NT2/D1 (cell line): ENCODE measurements around the gene TEX22.

Experiments used
- DNase-seq: peaks from one replicate; pipeline ENCODE4 v3.0.0-alpha.2; 2011; ENCODE audit warnings: low read depth, low spot score
- H3K27me3 ChIP-seq: 2 replicates; pipeline ENCODE4 v1.6.0; 2011; ENCODE audit warnings: mild to moderate bottlenecking; ENCODE audit not compliant: insufficient read length, insufficient read depth
- H3K36me3 ChIP-seq: 2 replicates; pipeline ENCODE4 v1.6.1; 2011; ENCODE audit warnings: mild to moderate bottlenecking, low read length, mixed read lengths; ENCODE audit not compliant: insufficient read depth, insufficient read length
- H3K4me1 ChIP-seq: 2 replicates; pipeline ENCODE4 v1.5.1; 2011; ENCODE audit not compliant: insufficient read depth, insufficient read length
- H3K4me3 ChIP-seq: 2 replicates; pipeline ENCODE4 v1.5.1; 2011; ENCODE audit warnings: low read depth; ENCODE audit not compliant: insufficient read length
- H3K9ac ChIP-seq: 2 replicates; pipeline ENCODE4 v1.6.0; 2011; ENCODE audit warnings: low read depth; ENCODE audit not compliant: insufficient read length
- H3K9me3 ChIP-seq: 2 replicates; pipeline ENCODE4 v1.5.1; 2011; ENCODE audit warnings: mild to moderate bottlenecking, low read length; ENCODE audit not compliant: insufficient read depth
- SUZ12 ChIP-seq: IDR thresholded peaks from 2 replicates; pipeline ENCODE4 v1.6.1; 2011; ENCODE audit not compliant: insufficient read length, insufficient read depth; ENCODE audit errors: extremely low read depth
- YY1 ChIP-seq: IDR thresholded peaks from 2 replicates; pipeline ENCODE4 v1.6.1; 2011; ENCODE audit not compliant: insufficient read length, insufficient read depth
- ZNF274 ChIP-seq: IDR thresholded peaks from 2 replicates; pipeline ENCODE4 v1.6.1; 2011; ENCODE audit warnings: mild to moderate bottlenecking, low read depth, low read length

The TEX22 gene

GRCh38 chr14:105426416-105427130 is 28.2 kb downstream of the TEX22 start:
- no peak for DNase-seq
- TF ChIP-seq SUZ12: no peak
- TF ChIP-seq YY1: no peak
- no peak for TF ChIP-seq ZNF274
- no peak overlapping the region for H3K9ac ChIP-seq

DNA sequence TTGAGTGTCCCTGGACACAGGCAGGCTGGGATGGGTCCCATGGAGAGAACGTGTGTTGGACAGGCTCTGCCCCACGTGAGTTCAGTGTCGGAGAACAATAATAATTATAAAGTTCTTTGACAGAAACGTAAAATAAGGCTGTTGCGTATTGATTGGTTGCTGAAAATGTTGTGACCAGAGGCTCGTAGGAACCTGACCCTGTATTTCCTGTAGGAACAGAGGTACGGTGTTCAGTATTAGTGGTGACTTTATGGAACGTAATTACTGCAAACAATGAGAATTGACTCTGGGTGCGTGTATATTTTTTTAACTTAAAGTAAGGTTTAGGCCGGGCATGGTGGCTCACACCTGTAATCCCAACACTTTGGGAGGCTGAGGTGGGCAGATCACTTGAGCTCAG is 29.1 kb downstream of the TEX22 start:
- no peak for DNase-seq
- peaks cover 54% of the 10 kb centered on the region for H3K36me3 ChIP-seq
- H3K4me3 ChIP-seq: no peak overlapping the region
- H3K4me1 ChIP-seq: peaks cover 3% of the 10 kb centered on the region
- H3K27me3 ChIP-seq: no peaks in the 10 kb centered on the region
- H3K9me3 ChIP-seq: no peaks in the 10 kb centered on the region
- no peak overlapping the region for H3K9ac ChIP-seq
- no peak for TF ChIP-seq SUZ12
- no peak for TF ChIP-seq YY1
- no peak for TF ChIP-seq ZNF274

More at GRCh38 chr14:105426416-105427130, 28.2 kb downstream of the TEX22 start:
- no peak overlapping the region for H3K4me3 ChIP-seq
- H3K36me3 ChIP-seq: peaks cover 63% of the 10 kb centered on the region
- H3K27me3 ChIP-seq: no peaks in the 10 kb centered on the region
- H3K4me1 ChIP-seq: peaks cover 10% of the 10 kb centered on the region
- no peaks in the 10 kb centered on the region for H3K9me3 ChIP-seq

- no peaks in the 10 kb centered on the region for H3K9me3 ChIP-seq
- TF ChIP-seq SUZ12 (no peak), ZNF274 (no peak), YY1 (no peak)
- no peaks in the 10 kb centered on the region for H3K27me3 ChIP-seq
- H3K9ac ChIP-seq: no peak overlapping the region
- H3K4me3 ChIP-seq: no peak overlapping the region
- no peaks in the 10 kb centered on the region for H3K4me1 ChIP-seq
- peaks cover 51% of the 10 kb centered on the region for H3K36me3 ChIP-seq
- no peak for DNase-seq
These were observed 29.7 kb downstream of the TEX22 start for GRCh38 chr14:105427936-105428485.

DNA sequence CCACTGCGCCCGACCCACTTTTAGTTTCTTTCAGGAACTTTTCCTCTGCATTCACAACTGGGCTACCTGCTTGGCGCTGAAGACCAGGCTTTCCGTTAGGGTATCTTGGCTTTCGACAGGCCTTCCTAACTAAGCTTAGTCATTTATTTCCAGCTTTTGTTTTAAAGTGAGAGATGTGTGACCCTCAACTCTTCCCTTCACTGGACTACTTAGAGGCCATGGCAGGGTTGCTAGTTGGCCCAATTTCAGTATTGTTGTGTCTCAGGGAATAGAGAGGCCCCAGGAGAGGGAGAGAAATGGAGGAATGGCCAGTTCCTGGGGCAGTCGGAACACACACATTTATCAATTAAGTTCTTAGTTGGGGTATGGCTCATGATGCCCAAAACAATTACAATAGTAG is 31.7 kb downstream of the TEX22 start:
- Histone ChIP-seq H3K4me1 (no peaks in the 10 kb centered on the region), H3K27me3 (no peaks in the 10 kb centered on the region), H3K9me3 (no peaks in the 10 kb centered on the region), H3K4me3 (no peak overlapping the region), H3K36me3 (peaks cover 40% of the 10 kb centered on the region), H3K9ac (no peak overlapping the region)
- no peak for DNase-seq
- TF ChIP-seq YY1: no peak
- TF ChIP-seq ZNF274: no peak
- TF ChIP-seq SUZ12: no peak

GRCh38 chr14:105430565-105430964 is 32.2 kb downstream of the TEX22 start:
- no peak for DNase-seq
- H3K9ac ChIP-seq: no peak overlapping the region
- peaks cover 37% of the 10 kb centered on the region for H3K36me3 ChIP-seq
- no peaks in the 10 kb centered on the region for H3K9me3 ChIP-seq
- H3K4me3 ChIP-seq: no peak overlapping the region
- TF ChIP-seq SUZ12 (no peak), ZNF274 (no peak), YY1 (no peak)
- H3K27me3 ChIP-seq: no peaks in the 10 kb centered on the region
- H3K4me1 ChIP-seq: no peaks in the 10 kb centered on the region

DNA sequence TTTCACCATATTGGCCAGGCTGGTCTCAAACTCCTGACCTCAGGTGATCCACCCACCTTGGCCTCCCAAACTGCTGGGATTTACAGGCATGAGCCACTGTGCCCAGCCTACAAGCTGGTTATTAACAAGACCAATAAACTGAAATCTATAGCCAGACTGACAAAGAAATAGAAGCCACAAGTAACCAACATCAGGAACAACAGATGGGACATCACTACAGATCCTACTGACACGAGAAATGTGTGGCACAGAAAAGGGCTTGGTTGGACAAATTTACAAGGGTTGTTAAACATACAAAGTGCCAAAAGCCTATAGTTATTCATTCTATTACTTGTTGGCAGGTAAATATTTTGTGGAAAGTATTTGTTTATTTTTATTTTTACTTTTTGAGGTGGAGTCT is 32.9 kb downstream of the TEX22 start:
- H3K36me3 ChIP-seq: peaks cover 34% of the 10 kb centered on the region

DNA sequence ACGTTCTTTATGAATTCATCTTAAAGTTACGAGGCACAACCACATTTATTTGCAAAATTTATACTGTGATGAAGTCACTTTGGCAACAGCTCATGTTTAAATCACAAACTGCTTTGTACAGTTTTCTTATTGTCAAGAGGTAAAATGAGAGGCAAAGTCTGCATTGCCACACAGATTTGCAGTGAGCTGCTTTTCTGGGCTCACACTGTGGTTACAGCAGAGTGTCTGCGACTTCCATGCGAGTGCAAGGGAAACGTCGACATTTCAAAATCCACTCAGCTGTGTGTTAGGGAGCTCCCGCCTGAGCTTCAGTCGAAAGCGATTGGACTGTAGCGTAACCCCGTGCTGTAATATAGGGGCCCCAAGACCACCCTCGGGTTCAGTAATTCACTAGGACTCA is 34.3 kb downstream of the TEX22 start:
- Histone ChIP-seq H3K4me3 (no peak overlapping the region), H3K27me3 (no peaks in the 10 kb centered on the region), H3K4me1 (no peaks in the 10 kb centered on the region), H3K9me3 (no peaks in the 10 kb centered on the region), H3K9ac (no peak overlapping the region), H3K36me3 (peaks cover 35% of the 10 kb centered on the region)
- TF ChIP-seq SUZ12 (no peak), ZNF274 (no peak), YY1 (no peak)
- no peak for DNase-seq

More for the DNA sequence above, 32.9 kb downstream of the TEX22 start:
- Histone ChIP-seq H3K9me3 (no peaks in the 10 kb centered on the region), H3K27me3 (no peaks in the 10 kb centered on the region), H3K4me1 (no peaks in the 10 kb centered on the region), H3K4me3 (no peak overlapping the region), H3K9ac (no peak overlapping the region)
- TF ChIP-seq YY1 (no peak), ZNF274 (no peak), SUZ12 (no peak)
- DNase-seq: no peak
